NCI-H2196 treated with DMSO at 0.1 percent for 48 hours (cell line): ENCODE results near the gene MAP1LC3B.
A peak's percentile ranks its signal among the peaks of the same experiment; 100 is the strongest.
"Not testable (repeated sequence)": the region's sequence is repeated elsewhere in the genome, so short reads cannot be mapped to it uniquely, and the experiment has no call there.

Experiments used
- DNase-seq: peaks from one replicate; lab custom pipeline; 2025; ENCODE audit not compliant: unreplicated experiment; lab: John Stamatoyannopoulos, UW

Gene MAP1LC3B

GRCh38 chr16:87380881-87381280 is 11.3 kb upstream of the MAP1LC3B start:
- no peak for DNase-seq

- no peak for DNase-seq
Observed at GRCh38 chr16:87382023-87382785, 9.9 kb upstream of the MAP1LC3B start.

- DNase-seq = peak; percentile 50
Observed at GRCh38 chr16:87383505-87384161, 8.5 kb upstream of the MAP1LC3B start, which contains the start of gene FBXO31. Gene FBXO31, minus strand, starts transcription at chr16:87383776. Its CDS starts 32 bp downstream, at chr16:87383744.

- DNase-seq = no peak
Observed at GRCh38 chr16:87384162-87384874, 7.8 kb upstream of the MAP1LC3B start.

- DNase-seq = not testable (repeated sequence)
Observed at GRCh38 chr16:87384875-87385167, 7.3 kb upstream of the MAP1LC3B start.

- peak; percentile 85 for DNase-seq
Observed at GRCh38 chr16:87387942-87388817, 4.0 kb upstream of the MAP1LC3B start.

GRCh38 chr16:87388818-87389134 is 3.4 kb upstream of the MAP1LC3B start:
- DNase-seq = no peak

- no peak for DNase-seq
Observed at GRCh38 chr16:87389245-87389644, 2.9 kb upstream of the MAP1LC3B start.

- DNase-seq = not testable (repeated sequence)
Observed at GRCh38 chr16:87389914-87390313, 2.2 kb upstream of the MAP1LC3B start.

- DNase-seq = no peak
Observed at GRCh38 chr16:87390641-87391323, 1.4 kb upstream of the MAP1LC3B start.

GRCh38 chr16:87391324-87391949 is 699 bp upstream of the MAP1LC3B start:
- no peak for DNase-seq

- no peak for DNase-seq
Observed at GRCh38 chr16:87392821-87393679, 914 bp downstream of the MAP1LC3B start.

- DNase-seq = no peak
Observed at GRCh38 chr16:87393680-87394055, 1.5 kb downstream of the MAP1LC3B start.

- no peak for DNase-seq
Observed at GRCh38 chr16:87395181-87395842, 3.2 kb downstream of the MAP1LC3B start.

GRCh38 chr16:87404764-87405625 is 12.9 kb downstream of the MAP1LC3B start:
- DNase-seq = no peak

- DNase-seq = no peak
Observed at GRCh38 chr16:87406495-87407088, 14.5 kb downstream of the MAP1LC3B start.

- DNase-seq = no peak
Observed at GRCh38 chr16:87407511-87408112, 15.5 kb downstream of the MAP1LC3B start.
